Endothelial cell of umbilical vein (primary cell): ENCODE measurements around the gene LENG8. TPM values are rescaled to one million over a fixed set of nuclear protein-coding genes. Genes with fewer than 3 reads are reported as not detected.

Source experiments
- BruUV-seq: library from RNA; stranded (reverse); fragments of 400-500 nt; replicated peaks from 2 replicates; lab custom pipeline; 2021; lab: Mats Ljungman, UMichigan
- CTCF ChIA-PET: fragments of 300-600, 350-600 bp; sonication (Branson Sonifier 250); formaldehyde crosslinking; loops from one replicate; lab custom pipeline; 2021; ENCODE audit warnings: antibody characterized with exemption, inconsistent platforms; lab: Charles Lee
- POLR2A ChIA-PET: fragments of 300-600, 350-600 bp; sonication (Branson Sonifier 250); formaldehyde crosslinking; loops from one replicate; lab custom pipeline; 2021; ENCODE audit warnings: antibody characterized with exemption, inconsistent platforms; lab: Charles Lee
- DNase-seq: peaks from one replicate; pipeline ENCODE4 v3.0.0-alpha.2; 2011; ENCODE audit warnings: low read depth, low spot score
- FAIRE-seq: peaks from 2 replicates; lab custom pipeline; 2011; peaks lifted over from hg19 to GRCh38; lab: Jason Lieb, UNC
- H2AFZ ChIP-seq: 2 replicates; pipeline ENCODE4 v1.6.0; 2012; ENCODE audit warnings: low read depth, low read length, control low read depth, inconsistent platforms
- H3K27ac ChIP-seq: 2 replicates; pipeline ENCODE4 v1.5.1; 2011; ENCODE audit warnings: low read depth, mild to moderate bottlenecking, control low read depth, low read length, moderate library complexity; ENCODE audit not compliant: insufficient read depth
- H3K27me3 ChIP-seq, 2 experiments: 2 replicates each; pipeline versions ENCODE4 v1.6.0 to v1.6.1; 2011; ENCODE audit warnings: low read length in 2 of 2, mixed read lengths in 1 of 2; ENCODE audit not compliant: control insufficient read depth in 2 of 2, insufficient read depth in 2 of 2
- H3K36me3 ChIP-seq, 2 experiments: 2 replicates in 1 of 2; 3 replicates in 1 of 2; pipeline ENCODE4 v1.5.1; 2011; ENCODE audit warnings: low read length in 2 of 2, mild to moderate bottlenecking in 1 of 2, moderate library complexity in 1 of 2; ENCODE audit not compliant: control insufficient read depth in 2 of 2, insufficient read depth in 2 of 2; ENCODE audit errors: extremely low read depth in 1 of 2
- H3K4me1 ChIP-seq: 3 replicates; pipeline ENCODE4 v1.5.1; 2011; ENCODE audit warnings: mild to moderate bottlenecking, low read length; ENCODE audit not compliant: control insufficient read depth, insufficient read depth; ENCODE audit errors: extremely low read depth
- H3K4me2 ChIP-seq: 2 replicates; pipeline ENCODE4 v1.6.1; 2011; ENCODE audit warnings: low read length, control low read depth, mixed read lengths; ENCODE audit not compliant: insufficient read depth
- H3K4me3 ChIP-seq, 3 experiments: fragments of 200-600 bp in 1 of 3; sonication (generic), shearing (Covaris generic) in 1 of 3; replicated peaks in 1 of 3; 2 replicates each; pipeline ENCODE4 v1.5.1; 2011 to 2016; ENCODE audit warnings: control low read depth in 3 of 3, low read length in 3 of 3, mild to moderate bottlenecking in 2 of 3, inconsistent platforms in 1 of 3, low read depth in 1 of 3, moderate library complexity in 1 of 3; ENCODE audit not compliant: insufficient read depth in 1 of 3
- H3K79me2 ChIP-seq: 2 replicates; pipeline ENCODE4 v1.6.0; 2012; ENCODE audit warnings: low read length, inconsistent platforms; ENCODE audit not compliant: control insufficient read depth, insufficient read depth
- H3K9ac ChIP-seq: replicated peaks from 2 replicates; pipeline ENCODE3; 2011; ENCODE audit warnings: low read length, control low read depth; ENCODE audit not compliant: insufficient read depth; ENCODE audit errors: extremely low read depth
- H3K9me1 ChIP-seq: replicated peaks from 3 replicates; pipeline ENCODE4 v1.6.0; 2011; ENCODE audit warnings: mild to moderate bottlenecking, low read length; ENCODE audit not compliant: control insufficient read depth, insufficient read depth; ENCODE audit errors: extremely low read depth
- H3K9me3 ChIP-seq: replicated peaks from 2 replicates; pipeline ENCODE4 v1.5.1; 2012; ENCODE audit warnings: low read length, inconsistent platforms; ENCODE audit not compliant: control insufficient read depth, insufficient read depth
- H4K20me1 ChIP-seq: replicated peaks from 2 replicates; pipeline ENCODE3; 2011; ENCODE audit warnings: mild to moderate bottlenecking, low read length; ENCODE audit not compliant: control insufficient read depth, insufficient read depth; ENCODE audit errors: extremely low read depth
- CTCF ChIP-seq, 2 donors: IDR thresholded peaks; 1 replicate in 1 of 2; 2 replicates in 1 of 2; pipeline ENCODE4 v1.5.1; 2011; ENCODE audit warnings: low read length in 2 of 2, mild to moderate bottlenecking in 2 of 2, moderate library complexity in 2 of 2, control low read depth in 1 of 2, inconsistent platforms in 1 of 2, low read depth in 1 of 2; ENCODE audit not compliant: insufficient read depth in 1 of 2; ENCODE audit errors: extremely low read depth in 1 of 2
- EZH2 ChIP-seq: IDR thresholded peaks from 2 replicates; pipeline ENCODE4 v1.6.1; 2012; ENCODE audit warnings: borderline replicate concordance, low read depth, mild to moderate bottlenecking, moderate library complexity, low read length, inconsistent platforms; ENCODE audit not compliant: severe bottlenecking
- FOS ChIP-seq: IDR thresholded peaks from 2 replicates; pipeline ENCODE4 v1.6.1; 2011; ENCODE audit warnings: mild to moderate bottlenecking, low read length, moderate library complexity, borderline replicate concordance; ENCODE audit not compliant: insufficient read depth
- GATA2 ChIP-seq: IDR thresholded peaks from 2 replicates; pipeline ENCODE4 v1.7.0; 2011; ENCODE audit warnings: low read depth, mild to moderate bottlenecking, moderate library complexity, mixed read lengths, low read length; ENCODE audit not compliant: insufficient read length, insufficient read depth
- JUN ChIP-seq: IDR thresholded peaks from 2 replicates; pipeline ENCODE4 v1.6.1; 2011; ENCODE audit warnings: borderline replicate concordance, low read depth; ENCODE audit not compliant: insufficient read length, insufficient read depth
- MAX ChIP-seq: IDR thresholded peaks from 2 replicates; pipeline ENCODE4 v1.6.1; 2011; ENCODE audit not compliant: insufficient read depth, insufficient read length
- MYC ChIP-seq: IDR thresholded peaks from one replicate; pipeline ENCODE4 v1.6.1; 2011; ENCODE audit warnings: mild to moderate bottlenecking, low read depth, low read length
- POLR2A ChIP-seq: IDR thresholded peaks from 2 replicates; pipeline ENCODE4 v1.6.1; 2012; ENCODE audit warnings: low read depth, mild to moderate bottlenecking, control low read depth, low read length
- POLR2AphosphoS5 ChIP-seq: IDR thresholded peaks from 2 replicates; pipeline ENCODE4 v1.6.1; 2012; ENCODE audit warnings: low read depth, mild to moderate bottlenecking, control low read depth, low read length, moderate library complexity; ENCODE audit not compliant: insufficient read depth
- dilution Hi-C: fragments of 300-500 bp; cut with MboI; formaldehyde crosslinking; loops from one replicate; pipeline ENCODE4 v1.15.0; 2019; ENCODE audit warnings: low sequenced_read_pairs; ENCODE audit not compliant: extremely low pct_ligation_motif_present
- intact Hi-C: fragments of 100-400 bp; cut with micrococcal nuclease; formaldehyde crosslinking; loops from one replicate; pipeline ENCODE4 v1.10.0; 2022
- polyA plus RNA-seq, 4 experiments: library from polyadenylated mRNA; depleted of rRNA in 3 of 4; stranded (reverse) in 3 of 4; unstranded in 1 of 4; fragments of >200 nt; gene quantifications; 2 replicates each; pipeline versions ENCODE4 v1.2.1 to v1.2.3, GENCODE V29; 2011 to 2012; ENCODE audit warnings: missing spikeins in 1 of 4
- total RNA-seq: library from RNA; stranded (reverse); gene quantifications from 2 replicates; pipeline ENCODE4 v1.2.3, GENCODE V29; 2021

LENG8 gene
- total and polyA plus RNA-seq, 2 donors (not counting 3 experiments of a cell fraction or from before 2014, with no cell fraction given): 130 to 218 TPM

GRCh38 chr19:54439174-54439851 lies 9.7 kb upstream of the LENG8 start:
- H4K20me1 ChIP-seq: no peaks in the 10 kb centered on the region
- H2AFZ ChIP-seq: no peak overlapping the region
- CTCF ChIA-PET: interaction anchor here (1.4 to 3.2 kb wide), 5 partner anchors 9 to 34 kb away, joined by 3 to 21 read pairs (median 6); partner anchors contain the start of genes CDC42EP5 and LENG8
- H3K4me3 ChIP-seq: no peak overlapping the region
- H3K4me1 ChIP-seq: no peaks in the 10 kb centered on the region
- POLR2A ChIA-PET: no interaction called here
- no peaks in the 10 kb centered on the region for H3K36me3 ChIP-seq
- peak; percentile 38 for DNase-seq
- no peaks in the 10 kb centered on the region for H3K79me2 ChIP-seq
- intact Hi-C loops (no loop called here), dilution Hi-C loops (no loop called here)
- BruUV-seq: no TSS peak
- TF ChIP-seq CTCF (IDR thresholded peaks at IDR 0.05; ENCODE audit: extremely low read depth in 1 of 2, insufficient read depth in 1 of 2, low read depth in 1 of 2, low read length in 2 of 2) (peak; percentile 37 to 68), EZH2 (no peak)
- H3K27ac ChIP-seq: no peak overlapping the region
- no peaks in the 10 kb centered on the region for H3K27me3 ChIP-seq
- no peaks in the 10 kb centered on the region for H3K9me1 ChIP-seq
- H3K9ac ChIP-seq: no peak overlapping the region
- H3K9me3 ChIP-seq: no peaks in the 10 kb centered on the region
- H3K4me2 ChIP-seq: no peak overlapping the region
- peak; percentile 85 for FAIRE-seq

GRCh38 chr19:54440641-54441040 lies 8.4 kb upstream of the LENG8 start:
- ChIA-PET POLR2A (no interaction called here), CTCF (interaction anchor here (1.0 to 3.2 kb wide), 3 partner anchors 8 to 11 kb away, joined by 3 to 21 read pairs (median 9); partner anchors contain the start of gene LENG8)
- Histone ChIP-seq H3K9me1 (no peaks in the 10 kb centered on the region), H3K9me3 (no peaks in the 10 kb centered on the region), H3K27me3 (no peaks in the 10 kb centered on the region), H3K36me3 (peaks cover 0 to 3% of the 10 kb centered on the region in 2 experiments), H3K27ac (no peak overlapping the region), H3K4me1 (no peaks in the 10 kb centered on the region), H3K4me2 (no peak overlapping the region), H3K4me3 (no peak overlapping the region), H3K9ac (no peak overlapping the region), H3K79me2 (no peaks in the 10 kb centered on the region), H4K20me1 (no peaks in the 10 kb centered on the region), H2AFZ (no peak overlapping the region)
- intact Hi-C loops: no loop called here
- DNase-seq (no peak), FAIRE-seq (no peak)
- TF ChIP-seq EZH2: no peak
- TF ChIP-seq GATA2: no peak
- no peak for TF ChIP-seq FOS
- no peak for TF ChIP-seq JUN
- TF ChIP-seq MYC: no peak
- no peak for TF ChIP-seq POLR2AphosphoS5
- TF ChIP-seq POLR2A: no peak
- no peak for TF ChIP-seq MAX
- TF ChIP-seq CTCF (IDR thresholded peaks at IDR 0.05; ENCODE audit: extremely low read depth in 1 of 2, insufficient read depth in 1 of 2, low read depth in 1 of 2, low read length in 2 of 2): no peak
- BruUV-seq: no TSS peak
- dilution Hi-C loops: no loop called here
